T-cell (primary cell): ENCODE results near the gene DNAH14. TPM values are rescaled to one million over a fixed set of nuclear protein-coding genes. Genes with fewer than 3 reads are reported as not detected.
"Not testable (repeated sequence)": the region's sequence is repeated elsewhere in the genome, so short reads cannot be mapped to it uniquely, and the experiment has no call there.

Source experiments
- ATAC-seq, 4 experiments: fragments of 200-7000 bp in 3 of 4; fragments of 150-1000 bp in 1 of 4; cut with Tn5 transposase; replicated peaks in 1 of 4; 1 replicate in 3 of 4; 2 replicates in 1 of 4; pipeline ENCODE4 v1.10.0; 2021; ENCODE audit warnings: moderate library complexity in 3 of 4, mild to moderate bottlenecking in 2 of 4, moderate number of reproducible peaks in 1 of 4
- CTCF ChIA-PET, 2 donors: fragments of 300-600 bp; sonication (Branson Sonifier 250); formaldehyde crosslinking; loops; one replicate each; lab custom pipeline; 2022; ENCODE audit warnings: antibody characterized with exemption in 2 of 2; lab: Charles Lee
- POLR2A ChIA-PET, 2 donors: fragments of 300-600 bp; sonication (Branson Sonifier 250); formaldehyde crosslinking; loops; one replicate each; lab custom pipeline; 2022; ENCODE audit warnings: antibody characterized with exemption in 2 of 2; lab: Charles Lee
- DNase-seq, 35 experiments: peaks; one replicate each; pipeline versions ENCODE4 v3.0.0 to v3.0.0-alpha.2; 2013 to 2023
- H3K27ac ChIP-seq: one replicate; pipeline ENCODE4 v1.5.1; 2013; ENCODE audit warnings: low read length
- H3K27me3 ChIP-seq, 2 experiments: replicated peaks in 1 of 2; 1 replicate in 1 of 2; 2 replicates in 1 of 2; pipeline versions ENCODE4 v1.6.1 to v1.7.0; 2013; ENCODE audit warnings: low read length in 1 of 2, mixed read lengths in 1 of 2; ENCODE audit not compliant: control insufficient read depth in 2 of 2, insufficient read depth in 2 of 2; ENCODE audit errors: extremely low read depth in 1 of 2
- H3K36me3 ChIP-seq, 2 donors: 1 replicate in 1 of 2; 2 replicates in 1 of 2; pipeline versions ENCODE4 v1.6.1 to v1.7.0; 2013; ENCODE audit warnings: low read length in 1 of 2; ENCODE audit not compliant: control insufficient read depth in 2 of 2, insufficient read depth in 1 of 2; ENCODE audit errors: extremely low read depth in 1 of 2
- H3K4me1 ChIP-seq, 2 experiments: 1 replicate in 1 of 2; 2 replicates in 1 of 2; pipeline versions ENCODE4 v1.6.1 to v1.7.0; 2013; ENCODE audit warnings: low read length in 2 of 2, mixed read lengths in 1 of 2; ENCODE audit not compliant: insufficient read depth in 2 of 2, control insufficient read depth in 1 of 2; ENCODE audit errors: extremely low read depth in 1 of 2
- H3K4me3 ChIP-seq, 2 donors: 1 replicate in 1 of 2; 2 replicates in 1 of 2; pipeline versions ENCODE4 v1.5.1 to v1.7.0; 2013; ENCODE audit warnings: mild to moderate bottlenecking in 2 of 2, low read length in 1 of 2, moderate library complexity in 1 of 2; ENCODE audit not compliant: control insufficient read depth in 1 of 2; ENCODE audit errors: extremely low read depth in 1 of 2
- H3K9me3 ChIP-seq: 2 replicates; pipeline ENCODE4 v1.7.0; 2013
- H3K27ac Mint-ChIP-seq, 2 donors: one replicate each; pipeline ENCODE4 v1.8.0; 2020 to 2021; ENCODE audit warnings: mild to moderate bottlenecking in 2 of 2, mixed read lengths in 2 of 2
- H3K27me3 Mint-ChIP-seq, 2 donors: one replicate each; pipeline ENCODE4 v1.8.0; 2021 to 2022; ENCODE audit warnings: mixed read lengths in 2 of 2
- H3K36me3 Mint-ChIP-seq: one replicate; pipeline ENCODE4 v1.8.0; 2021; ENCODE audit warnings: mixed read lengths
- H3K4me1 Mint-ChIP-seq, 3 donors: one replicate each; pipeline ENCODE4 v1.8.0; 2020 to 2022; ENCODE audit warnings: mixed read lengths in 3 of 3, mild to moderate bottlenecking in 1 of 3
- H3K4me3 Mint-ChIP-seq, 3 donors: one replicate each; pipeline ENCODE4 v1.8.0; 2020 to 2022; ENCODE audit warnings: mild to moderate bottlenecking in 3 of 3, mixed read lengths in 3 of 3, moderate library complexity in 3 of 3
- H3K9me3 Mint-ChIP-seq, 3 donors: one replicate each; pipeline ENCODE4 v1.8.0; 2020 to 2022; ENCODE audit warnings: mixed read lengths in 3 of 3
- WGBS: methylation state at CpG from one replicate; pipeline ENCODE4 v1.1.5; 2013; ENCODE audit warnings: missing lambda C conversion rate; ENCODE audit not compliant: insufficient coverage; 5-methylcytosine and 5-hydroxymethylcytosine counted together
- total RNA-seq, 35 experiments: library from RNA in 6 of 35; stranded (reverse) in 6 of 35; fragments of 120-200 nt in 1 of 35; gene quantifications; one replicate each; pipeline versions ENCODE4 v1.2.1 to v1.2.4 and lab custom pipeline; 2013 to 2026

The DNAH14 gene
- total RNA-seq, 5 donors from 2014 or later (not counting 1 experiment from before 2014, with no cell fraction given) = 0.06 to 1.4 (median 0.39) TPM; not detected in 1

DNA sequence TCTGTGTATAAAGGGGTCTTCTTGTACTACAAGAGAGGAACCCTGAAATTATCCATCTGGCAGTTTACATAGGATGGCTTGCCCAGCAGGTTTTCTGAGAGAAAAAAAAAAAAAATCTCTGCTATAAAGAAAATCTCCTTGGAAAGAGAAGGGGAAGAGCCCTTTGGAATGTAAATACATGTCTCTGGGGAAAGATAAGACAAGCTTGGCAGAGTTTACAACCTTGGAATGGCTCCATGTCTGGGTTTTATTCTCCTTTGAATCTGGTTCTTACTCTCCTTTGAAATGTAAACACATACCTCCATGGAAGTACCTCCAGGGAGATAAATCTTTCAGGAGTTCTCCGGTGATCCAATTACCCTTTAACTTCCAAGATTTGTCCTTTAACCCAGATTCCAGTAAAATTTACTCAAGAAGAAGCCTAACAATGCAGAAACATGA lies 45.1 kb upstream of the DNAH14 start:
- H3K27me3 Mint-ChIP-seq = peaks cover 10 to 22% of the 10 kb centered on the region in 2 donors
- Histone ChIP-seq H3K27ac (no peak overlapping the region), H3K4me3 (no peak overlapping the region), H3K4me1 (no peaks in the 10 kb centered on the region), H3K36me3 (no peaks in the 10 kb centered on the region), H3K9me3 (no peaks in the 10 kb centered on the region), H3K27me3 (peaks cover 0 to 2% of the 10 kb centered on the region in 2 experiments)
- H3K4me3 Mint-ChIP-seq = no peak overlapping the region
- H3K4me1 Mint-ChIP-seq = no peaks in the 10 kb centered on the region
- peaks cover 5 to 16% (median 13%) of the 10 kb centered on the region in 3 donors for H3K9me3 Mint-ChIP-seq
- WGBS = no CpG with 5 or more reads among the region's 1 CpG
- no peaks in the 10 kb centered on the region for H3K36me3 Mint-ChIP-seq
- no peak overlapping the region for H3K27ac Mint-ChIP-seq
- ATAC-seq (no peak), DNase-seq (no peak)
- ChIA-PET CTCF (no interaction called here), POLR2A (no interaction called here)

DNA sequence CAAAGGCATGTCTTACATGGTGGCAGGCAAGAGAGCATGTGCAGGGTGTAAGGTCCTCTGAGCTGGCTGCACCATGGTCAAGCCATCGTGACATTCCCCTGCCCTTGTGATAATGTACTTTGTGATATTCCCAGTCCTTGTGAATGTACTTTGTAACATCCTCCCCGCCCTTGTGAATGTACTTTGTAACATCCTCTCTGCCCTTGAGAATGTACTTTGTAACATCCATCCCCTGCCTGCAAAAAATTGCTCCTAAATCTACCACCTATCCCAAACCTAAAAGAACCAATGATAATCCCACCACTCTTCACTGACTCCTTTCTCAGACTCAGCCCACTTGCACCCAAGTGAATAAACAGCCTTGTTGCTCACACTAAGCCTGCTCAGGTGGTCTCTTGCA lies 44.1 kb upstream of the DNAH14 start:
- H3K36me3 Mint-ChIP-seq, H3K27ac Mint-ChIP-seq, H3K4me3 ChIP-seq, POLR2A ChIA-PET, ATAC-seq, H3K9me3 ChIP-seq, CTCF ChIA-PET, H3K27me3 ChIP-seq, H3K4me1 ChIP-seq, H3K4me3 Mint-ChIP-seq, H3K36me3 ChIP-seq, DNase-seq, H3K4me1 Mint-ChIP-seq, H3K27ac ChIP-seq: not testable (repeated sequence)
- 80% methylated on average over 1 of the region's 2 CpGs for WGBS
- Mint-ChIP-seq H3K27me3 (peaks cover 8 to 20% of the 10 kb centered on the region in 2 donors), H3K9me3 (peaks cover 5 to 16% (median 13%) of the 10 kb centered on the region in 3 donors)

DNA sequence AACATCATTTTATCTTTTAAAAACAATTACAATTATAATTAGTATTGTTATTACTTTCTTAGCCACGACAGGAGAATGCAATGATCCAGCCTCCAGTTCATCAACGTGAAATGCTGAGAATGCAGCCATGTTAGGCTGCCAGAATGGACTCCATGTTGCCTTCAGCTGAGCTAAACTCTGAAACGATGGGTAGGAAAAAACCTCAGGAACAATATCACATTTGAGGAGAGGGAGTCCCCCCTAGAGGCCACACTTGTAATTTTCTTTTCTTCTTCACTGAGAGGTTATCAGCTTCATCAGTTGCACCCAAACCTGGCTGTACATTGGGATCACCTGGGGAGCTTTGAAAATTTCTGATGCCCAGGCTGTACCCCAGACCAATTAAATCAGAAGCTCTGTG lies 34.6 kb upstream of the DNAH14 start:
- no peaks in the 10 kb centered on the region for H3K4me1 Mint-ChIP-seq
- ATAC-seq = no peak
- Histone ChIP-seq H3K4me1 (no peaks in the 10 kb centered on the region), H3K27me3 (peaks cover 0 to 4% of the 10 kb centered on the region in 2 experiments), H3K9me3 (no peaks in the 10 kb centered on the region), H3K27ac (no peak overlapping the region), H3K36me3 (no peaks in the 10 kb centered on the region), H3K4me3 (no peak overlapping the region)
- peaks cover 6 to 18% (median 11%) of the 10 kb centered on the region in 3 donors for H3K9me3 Mint-ChIP-seq
- DNase-seq = no peak
- H3K4me3 Mint-ChIP-seq = no peak overlapping the region
- H3K27me3 Mint-ChIP-seq = peaks cover 0 to 6% of the 10 kb centered on the region in 2 donors
- ChIA-PET CTCF (no interaction called here), POLR2A (no interaction called here)
- no CpG with 5 or more reads among the region's 3 CpGs for WGBS
- no peaks in the 10 kb centered on the region for H3K36me3 Mint-ChIP-seq
- H3K27ac Mint-ChIP-seq = no peak overlapping the region

DNA sequence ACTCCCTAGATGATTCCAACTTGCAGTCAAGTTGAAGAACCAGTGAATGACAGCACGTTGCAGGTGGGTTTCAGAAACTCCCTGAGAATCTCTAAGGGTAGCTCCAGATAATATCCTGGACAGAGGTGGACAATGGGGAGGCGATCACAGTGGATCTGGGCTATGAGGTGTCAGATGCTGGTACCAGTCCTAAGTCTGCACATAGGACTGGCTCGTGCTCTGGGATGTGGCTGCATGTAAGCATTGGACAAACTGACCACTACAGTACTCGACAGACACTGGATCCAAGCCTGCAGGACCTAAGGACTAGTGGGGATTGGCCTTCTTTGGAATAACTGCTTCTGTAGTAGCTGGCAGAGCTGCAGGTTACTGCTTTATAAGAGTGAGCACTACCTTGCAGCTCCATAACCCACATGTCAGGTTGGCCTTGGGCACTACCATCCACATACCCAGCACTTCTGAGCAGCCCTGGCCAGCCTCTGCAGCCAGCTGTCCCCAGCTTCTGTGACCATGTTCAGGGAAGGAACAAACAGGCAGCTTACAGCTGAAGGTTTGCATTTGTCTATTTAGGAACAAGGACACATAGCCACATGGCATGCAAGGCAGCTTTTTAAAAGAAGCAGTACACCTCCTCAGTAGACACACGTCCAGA lies 33.2 kb upstream of the DNAH14 start:
- no peak overlapping the region for H3K27ac Mint-ChIP-seq
- H3K27ac ChIP-seq = no peak overlapping the region
- peaks cover 0 to 4% of the 10 kb centered on the region in 2 experiments for H3K27me3 ChIP-seq
- peaks cover 0 to 3% of the 10 kb centered on the region in 2 experiments for H3K4me1 ChIP-seq
- H3K36me3 ChIP-seq = no peaks in the 10 kb centered on the region
- 55% methylated on average over 3 of the region's 5 CpGs for WGBS
- ChIA-PET CTCF (no interaction called here), POLR2A (no interaction called here)
- peaks cover 4 to 6% of the 10 kb centered on the region in 2 donors for H3K27me3 Mint-ChIP-seq
- no peaks in the 10 kb centered on the region for H3K9me3 ChIP-seq
- H3K4me1 Mint-ChIP-seq = no peaks in the 10 kb centered on the region
- ATAC-seq (no peak), DNase-seq (no peak)
- peaks cover 6 to 18% (median 11%) of the 10 kb centered on the region in 3 donors for H3K9me3 Mint-ChIP-seq
- no peak overlapping the region for H3K4me3 Mint-ChIP-seq
- no peaks in the 10 kb centered on the region for H3K36me3 Mint-ChIP-seq
- H3K4me3 ChIP-seq = no peak overlapping the region

DNA sequence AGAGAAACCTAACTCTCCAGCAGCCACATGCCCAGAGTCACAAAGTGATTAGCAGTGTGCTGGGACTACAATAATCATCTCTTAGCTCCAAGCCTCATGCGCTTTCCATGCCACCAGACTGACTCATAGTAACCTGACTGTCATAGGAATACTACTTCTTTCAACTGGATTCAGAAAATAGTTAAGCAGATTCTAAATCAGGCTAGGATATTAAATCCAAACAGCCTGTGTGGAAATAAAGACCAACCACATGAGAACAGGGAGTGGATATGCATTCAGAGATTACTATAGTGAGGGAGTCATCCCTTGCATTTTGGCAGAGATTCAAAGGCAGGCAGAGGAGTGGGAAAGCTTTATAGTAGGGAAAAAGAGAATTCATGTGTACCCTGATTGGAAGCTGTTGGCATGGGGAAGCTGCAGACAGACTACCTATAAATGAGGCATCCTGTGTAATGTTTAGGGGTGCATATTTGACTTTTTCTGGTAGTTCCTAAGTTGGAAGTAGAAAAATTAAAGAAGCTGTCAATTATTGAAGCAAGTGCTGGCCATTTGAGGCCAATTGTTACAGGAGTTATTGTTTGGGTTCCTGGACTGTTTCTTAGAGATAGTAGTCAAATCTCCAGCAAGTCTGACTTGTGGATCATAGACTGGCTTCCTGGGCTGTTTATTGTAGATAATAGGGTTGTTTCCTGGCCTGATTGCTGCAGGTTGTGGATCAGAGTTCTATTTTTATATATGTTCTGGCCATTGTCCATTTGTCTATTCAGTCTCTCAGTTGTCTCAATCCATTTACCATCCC lies 31.7 kb upstream of the DNAH14 start:
- Histone ChIP-seq H3K36me3 (no peaks in the 10 kb centered on the region), H3K27ac (no peak overlapping the region), H3K9me3 (no peaks in the 10 kb centered on the region), H3K4me3 (no peak overlapping the region), H3K4me1 (peaks cover 0 to 3% of the 10 kb centered on the region in 2 experiments), H3K27me3 (peaks cover 0 to 4% of the 10 kb centered on the region in 2 experiments)
- peaks cover 6 to 18% (median 11%) of the 10 kb centered on the region in 3 donors for H3K9me3 Mint-ChIP-seq
- no peak overlapping the region for H3K27ac Mint-ChIP-seq
- no peak overlapping the region for H3K4me3 Mint-ChIP-seq
- WGBS = 80% methylated on average over 1 of the region's 1 CpG
- ChIA-PET POLR2A (no interaction called here), CTCF (no interaction called here)
- no peaks in the 10 kb centered on the region for H3K4me1 Mint-ChIP-seq
- no peak for ATAC-seq
- DNase-seq = no peak
- peaks cover 6 to 7% of the 10 kb centered on the region in 2 donors for H3K27me3 Mint-ChIP-seq
- H3K36me3 Mint-ChIP-seq = no peaks in the 10 kb centered on the region

DNA sequence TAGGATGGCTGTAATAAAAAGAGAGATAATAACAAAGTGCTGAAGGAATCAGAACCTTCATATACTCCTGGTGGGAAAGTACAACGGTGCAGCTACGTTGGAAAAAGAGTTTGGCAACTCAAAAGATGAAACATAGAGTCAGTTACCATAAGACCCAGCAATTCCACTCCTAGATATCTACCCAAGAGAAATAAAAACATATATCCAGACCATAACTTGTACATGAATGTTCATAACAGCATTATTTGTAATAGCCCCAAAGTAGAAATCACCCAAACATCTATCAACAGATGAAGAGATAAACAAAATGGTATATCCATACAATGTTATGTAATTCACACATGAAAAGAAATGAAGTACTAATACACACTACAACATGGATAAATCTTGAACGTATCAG lies 30.5 kb upstream of the DNAH14 start:
- Histone ChIP-seq H3K4me1 (peaks cover 0 to 3% of the 10 kb centered on the region in 2 experiments), H3K27me3 (peaks cover 0 to 4% of the 10 kb centered on the region in 2 experiments), H3K36me3 (no peaks in the 10 kb centered on the region), H3K27ac (no peak overlapping the region), H3K9me3 (no peaks in the 10 kb centered on the region), H3K4me3 (no peak overlapping the region)
- WGBS = no CpG with 5 or more reads among the region's 3 CpGs
- Mint-ChIP-seq H3K4me3 (no peak overlapping the region), H3K27ac (no peak overlapping the region), H3K4me1 (no peaks in the 10 kb centered on the region), H3K36me3 (no peaks in the 10 kb centered on the region), H3K27me3 (peaks cover 6 to 7% of the 10 kb centered on the region in 2 donors), H3K9me3 (peaks cover 6 to 18% (median 11%) of the 10 kb centered on the region in 3 donors)
- no peak for ATAC-seq
- CTCF ChIA-PET = no interaction called here
- DNase-seq = no peak
- POLR2A ChIA-PET = no interaction called here
